WTC11 (cell line): ENCODE data around the gene NXN. TPM values are rescaled to one million over a fixed set of nuclear protein-coding genes. Genes with fewer than 3 reads are reported as not detected.

Source experiments
- ATAC-seq: fragments of 200-7000 bp; cut with Tn5 transposase; 2 replicates; pipeline ENCODE4 v1.10.0; 2021; ENCODE audit warnings: mild to moderate bottlenecking, moderate library complexity
- CTCF ChIA-PET: fragments of 300-600 bp; sonication (Branson Sonifier 250); formaldehyde crosslinking; loops from one replicate; lab custom pipeline; 2021; ENCODE audit warnings: antibody characterized with exemption; lab: Charles Lee
- POLR2A ChIA-PET: fragments of 350-600 bp; sonication (Branson Sonifier 250); formaldehyde crosslinking; loops from one replicate; lab custom pipeline; 2021; ENCODE audit warnings: antibody characterized with exemption; lab: Charles Lee
- DNase-seq: peaks from one replicate; pipeline ENCODE4 v3.0.0; 2021; ENCODE audit warnings: low spot score
- H3K27ac Mint-ChIP-seq: 2 replicates; pipeline ENCODE4 v1.8.0; 2021; ENCODE audit warnings: mixed read lengths
- H3K27me3 Mint-ChIP-seq: 2 replicates; pipeline ENCODE4 v1.8.0; 2021; ENCODE audit warnings: low read depth, mild to moderate bottlenecking, moderate library complexity, mixed read lengths
- H3K36me3 Mint-ChIP-seq: 2 replicates; pipeline ENCODE4 v1.8.0; 2021; ENCODE audit warnings: mixed read lengths
- H3K4me1 Mint-ChIP-seq: 2 replicates; pipeline ENCODE4 v1.8.0; 2022; ENCODE audit warnings: mixed read lengths
- H3K4me3 Mint-ChIP-seq: 2 replicates; pipeline ENCODE4 v1.8.0; 2021; ENCODE audit warnings: mild to moderate bottlenecking, moderate library complexity, mixed read lengths
- H3K9me3 Mint-ChIP-seq: 2 replicates; pipeline ENCODE4 v1.8.0; 2021; ENCODE audit warnings: mixed read lengths
- AFF4 ChIP-seq: sonication (generic); formaldehyde crosslinking; IDR thresholded peaks from 2 replicates; pipeline ENCODE4 v1.8.1; 2023; ENCODE audit warnings: mild to moderate bottlenecking, missing genetic modification reagents, borderline replicate concordance
- ATF1 ChIP-seq: sonication (generic); formaldehyde crosslinking; IDR thresholded peaks from 2 replicates; pipeline ENCODE4 v1.8.1; 2023; ENCODE audit warnings: mild to moderate bottlenecking, moderate library complexity, missing genetic modification reagents
- CREM ChIP-seq: sonication (generic); formaldehyde crosslinking; IDR thresholded peaks from 2 replicates; pipeline ENCODE4 v1.8.1; 2022; ENCODE audit warnings: mild to moderate bottlenecking, missing genetic modification reagents, moderate library complexity
- E2F5 ChIP-seq: sonication (generic); formaldehyde crosslinking; IDR thresholded peaks from 2 replicates; pipeline ENCODE4 v1.8.1; 2022; ENCODE audit warnings: mild to moderate bottlenecking, moderate library complexity, missing genetic modification reagents
- EMX1 ChIP-seq: fragments of 250-450 bp; sonication (Bioruptor Pico); IDR thresholded peaks from 2 replicates; pipeline ENCODE4 v1.8.0; 2021; ENCODE audit warnings: mild to moderate bottlenecking
- FOXJ3 ChIP-seq: sonication (generic); formaldehyde crosslinking; IDR thresholded peaks from 2 replicates; pipeline ENCODE4 v1.9.0; 2021; ENCODE audit warnings: missing genetic modification reagents, mild to moderate bottlenecking, borderline replicate concordance
- FOXP1 ChIP-seq: sonication (generic); formaldehyde crosslinking; IDR thresholded peaks from 2 replicates; pipeline ENCODE4 v1.8.0; 2022; ENCODE audit warnings: missing genetic modification reagents, mild to moderate bottlenecking, moderate library complexity, borderline replicate concordance
- GABPB1 ChIP-seq: sonication (generic); formaldehyde crosslinking; IDR thresholded peaks from 2 replicates; pipeline ENCODE4 v1.8.1; 2023; ENCODE audit warnings: mild to moderate bottlenecking, missing genetic modification reagents
- IRF1 ChIP-seq: sonication (generic); formaldehyde crosslinking; IDR thresholded peaks from 2 replicates; pipeline ENCODE4 v1.8.0; 2023; ENCODE audit warnings: missing genetic modification reagents
- MLX ChIP-seq: sonication (generic); formaldehyde crosslinking; IDR thresholded peaks from 2 replicates; pipeline ENCODE4 v1.8.1; 2023; ENCODE audit warnings: mild to moderate bottlenecking, missing genetic modification reagents, moderate library complexity
- MXD4 ChIP-seq: fragments of 250-450 bp; sonication (Bioruptor Pico); IDR thresholded peaks from 2 replicates; pipeline ENCODE4 v1.8.0; 2021; ENCODE audit warnings: mild to moderate bottlenecking, moderate library complexity, borderline replicate concordance
- NFE2L1 ChIP-seq: sonication (generic); formaldehyde crosslinking; IDR thresholded peaks from 2 replicates; pipeline ENCODE4 v1.8.1; 2023; ENCODE audit warnings: missing genetic modification reagents
- NR1H2 ChIP-seq: sonication (generic); formaldehyde crosslinking; IDR thresholded peaks from 2 replicates; pipeline ENCODE4 v1.9.0; 2021; ENCODE audit warnings: mild to moderate bottlenecking, moderate library complexity, missing genetic modification reagents
- NR3C1 ChIP-seq: sonication (generic); formaldehyde crosslinking; conservative IDR thresholded peaks from 2 replicates; pipeline ENCODE4 v1.8.1; 2023; ENCODE audit warnings: low read depth, mild to moderate bottlenecking, missing genetic modification reagents
- OVOL2 ChIP-seq: fragments of 250-450 bp; sonication (Bioruptor Pico); IDR thresholded peaks from 2 replicates; pipeline ENCODE4 v1.9.0; 2021; ENCODE audit warnings: mild to moderate bottlenecking, borderline replicate concordance
- PREB ChIP-seq: sonication (generic); formaldehyde crosslinking; IDR thresholded peaks from 2 replicates; pipeline ENCODE4 v1.8.1; 2022; ENCODE audit warnings: mild to moderate bottlenecking, missing genetic modification reagents, moderate library complexity, borderline replicate concordance
- SMAD4 ChIP-seq: sonication (generic); formaldehyde crosslinking; IDR thresholded peaks from 2 replicates; pipeline ENCODE4 v1.8.0; 2022; ENCODE audit warnings: mild to moderate bottlenecking, missing genetic modification reagents
- ZNF281 ChIP-seq: sonication (generic); formaldehyde crosslinking; IDR thresholded peaks from 2 replicates; pipeline ENCODE4 v1.8.0; 2023; ENCODE audit warnings: mild to moderate bottlenecking, missing genetic modification reagents
- ZNF317 ChIP-seq: sonication (generic); formaldehyde crosslinking; IDR thresholded peaks from 2 replicates; pipeline ENCODE4 v1.8.1; 2023; ENCODE audit warnings: low read depth, mild to moderate bottlenecking, moderate library complexity, missing genetic modification reagents, borderline replicate concordance
- ZNF423 ChIP-seq: fragments of 250-450 bp; sonication (Bioruptor Pico); IDR thresholded peaks from 2 replicates; pipeline ENCODE4 v2.1.2; 2022; ENCODE audit warnings: mild to moderate bottlenecking, moderate library complexity
- ZNF671 ChIP-seq: fragments of 250-450 bp; sonication (Bioruptor Pico); IDR thresholded peaks from 2 replicates; pipeline ENCODE4 v1.8.0; 2021; ENCODE audit warnings: mild to moderate bottlenecking
- total RNA-seq: library from RNA; stranded (reverse); gene quantifications from 3 replicates; pipeline ENCODE4 v1.2.3, GENCODE V29; 2021

Gene NXN
- total RNA-seq, 1 experiment from 2014 or later, result 96.8 TPM

GRCh38 chr17:914561-914960, 65.0 kb downstream of the NXN start:
- no peaks in the 10 kb centered on the region for H3K27me3 Mint-ChIP-seq

GRCh38 chr17:913207-913606, 66.4 kb downstream of the NXN start:
- Mint-ChIP-seq H3K9me3 (no peaks in the 10 kb centered on the region), H3K36me3 (peaks cover 2% of the 10 kb centered on the region; the same call in 1 of the 2 replicates), H3K4me3 (no peak overlapping the region), H3K27ac (peak overlapping the region; percentile 97), H3K4me1 (peaks cover 78% of the 10 kb centered on the region), H3K27me3 (no peaks in the 10 kb centered on the region)
- ChIA-PET POLR2A (no interaction called here), CTCF (interaction anchor here (1.3 kb wide), 1 partner anchor 34 kb away, joined by 5 read pairs; no protein-coding TSS in a partner anchor)
- ATAC-seq (no peak), DNase-seq (no peak)
- no peak for TF ChIP-seq GABPB1 (CRISPR knock-in tag)
- TF ChIP-seq ZNF317 (CRISPR knock-in tag), result no peak
- TF ChIP-seq SMAD4, result no peak
- TF ChIP-seq IRF1 (CRISPR knock-in tag), result no peak
- no peak for TF ChIP-seq ZNF671
- no peak for TF ChIP-seq PREB (CRISPR knock-in tag)
- TF ChIP-seq NFE2L1 (CRISPR knock-in tag), result no peak
- TF ChIP-seq E2F5 (CRISPR knock-in tag), result no peak
- TF ChIP-seq MLX (CRISPR knock-in tag), result no peak

More at GRCh38 chr17:914561-914960, 65.0 kb downstream of the NXN start:
- no peak for DNase-seq
- no peak for ATAC-seq
- no peaks in the 10 kb centered on the region for H3K9me3 Mint-ChIP-seq
- peaks cover 77% of the 10 kb centered on the region for H3K4me1 Mint-ChIP-seq
- ChIA-PET CTCF (interaction anchor here (1.4 kb wide), 1 partner anchor 35 kb away, joined by 4 read pairs; no protein-coding TSS in a partner anchor), POLR2A (interaction anchor here (0.7 to 1.2 kb wide), 2 partner anchors 12 to 14 kb away, joined by 3 read pairs; no protein-coding TSS in a partner anchor)
- TF ChIP-seq MXD4, result no peak
- no peak for TF ChIP-seq EMX1 (CRISPR knock-in tag)
- TF ChIP-seq NR3C1 (CRISPR knock-in tag), result no peak
- TF ChIP-seq ZNF423 (CRISPR knock-in tag), result no peak
- no peak for TF ChIP-seq FOXJ3 (CRISPR knock-in tag)
- no peak for TF ChIP-seq IRF1 (CRISPR knock-in tag)
- no peak for TF ChIP-seq OVOL2 (CRISPR knock-in tag)
- TF ChIP-seq ZNF281, result no peak
- TF ChIP-seq NR1H2 (CRISPR knock-in tag), result no peak
- TF ChIP-seq CREM, result no peak
- no peak for TF ChIP-seq FOXP1 (CRISPR knock-in tag)
- TF ChIP-seq ATF1 (CRISPR knock-in tag), result no peak
- TF ChIP-seq AFF4, result no peak
- TF ChIP-seq, all 79 proteins: peak for 0
- peak overlapping the region; percentile 98 for H3K27ac Mint-ChIP-seq
- H3K4me3 Mint-ChIP-seq, result no peak overlapping the region
- H3K36me3 Mint-ChIP-seq, result peaks cover 2% of the 10 kb centered on the region; the same call in 1 of the 2 replicates
